ENCODE data around the gene RGL1. TPM values are rescaled to one million over a fixed set of nuclear protein-coding genes. Genes with fewer than 3 reads are reported as not detected.

RGL1 gene
- total RNA-seq, 4 donors from 2014 or later = 12.1 to 13.8 (median 13.0) TPM

DNA sequence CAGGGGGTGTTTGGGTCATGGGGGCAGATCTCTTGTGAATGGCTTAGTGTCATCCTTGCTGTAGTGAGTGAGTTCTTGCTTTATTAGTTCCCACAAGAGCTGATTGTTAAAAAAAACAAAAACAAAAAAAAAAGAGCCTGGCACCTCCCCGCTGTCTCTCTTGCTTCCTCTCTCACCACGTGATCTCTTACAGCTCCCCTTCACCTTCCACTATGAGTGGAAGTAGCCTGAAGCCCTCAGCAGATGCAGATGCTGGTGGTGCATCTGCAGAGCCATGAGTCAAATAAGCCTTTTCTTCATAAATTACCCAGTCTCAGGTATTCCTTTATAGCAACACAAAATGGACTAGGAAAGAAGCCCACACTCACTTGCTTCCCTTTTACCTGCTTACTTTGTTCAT, 17.2 kb upstream of the RGL1 start:
- Histone ChIP-seq H3K4me1 (no peaks in the 10 kb centered on the region), H3K36me3 (no peaks in the 10 kb centered on the region), H3K4me3 (no peak overlapping the region), H3K27me3 (no peaks in the 10 kb centered on the region), H3K9me3 (no peaks in the 10 kb centered on the region), H3K27ac (no peak overlapping the region)
- DNase-seq = no peak
- in situ Hi-C loops (cut with MboI; ENCODE audit: low pct_ligation_motif_present in 1 of 4, low pct_unique_long_range_greater_than_20kb in 1 of 4, low sequenced_read_pairs in 3 of 4) = no loop called here
- 59 to 77% methylated on average over 2 of the region's 2 CpGs for WGBS, 2 donors (ENCODE audit: low coverage in 1 of 2)
- intact Hi-C loops (cut with DNase I; ENCODE audit: low total_unique reads) = no loop called here
- TF ChIP-seq, protein P1, sequence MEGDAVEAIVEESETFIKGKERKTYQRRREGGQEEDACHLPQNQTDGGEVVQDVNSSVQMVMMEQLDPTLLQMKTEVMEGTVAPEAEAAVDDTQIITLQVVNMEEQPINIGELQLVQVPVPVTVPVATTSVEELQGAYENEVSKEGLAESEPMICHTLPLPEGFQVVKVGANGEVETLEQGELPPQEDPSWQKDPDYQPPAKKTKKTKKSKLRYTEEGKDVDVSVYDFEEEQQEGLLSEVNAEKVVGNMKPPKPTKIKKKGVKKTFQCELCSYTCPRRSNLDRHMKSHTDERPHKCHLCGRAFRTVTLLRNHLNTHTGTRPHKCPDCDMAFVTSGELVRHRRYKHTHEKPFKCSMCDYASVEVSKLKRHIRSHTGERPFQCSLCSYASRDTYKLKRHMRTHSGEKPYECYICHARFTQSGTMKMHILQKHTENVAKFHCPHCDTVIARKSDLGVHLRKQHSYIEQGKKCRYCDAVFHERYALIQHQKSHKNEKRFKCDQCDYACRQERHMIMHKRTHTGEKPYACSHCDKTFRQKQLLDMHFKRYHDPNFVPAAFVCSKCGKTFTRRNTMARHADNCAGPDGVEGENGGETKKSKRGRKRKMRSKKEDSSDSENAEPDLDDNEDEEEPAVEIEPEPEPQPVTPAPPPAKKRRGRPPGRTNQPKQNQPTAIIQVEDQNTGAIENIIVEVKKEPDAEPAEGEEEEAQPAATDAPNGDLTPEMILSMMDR (IDR thresholded peaks at IDR 0.05) = no peak
- TF ChIP-seq POLR2AphosphoS5 (IDR thresholded peaks at IDR 0.05) = no peak
- TF ChIP-seq POLR2A (IDR thresholded peaks at IDR 0.05) = no peak
- TF ChIP-seq EP300 (IDR thresholded peaks at IDR 0.05; ENCODE audit: low read depth) = no peak

DNA sequence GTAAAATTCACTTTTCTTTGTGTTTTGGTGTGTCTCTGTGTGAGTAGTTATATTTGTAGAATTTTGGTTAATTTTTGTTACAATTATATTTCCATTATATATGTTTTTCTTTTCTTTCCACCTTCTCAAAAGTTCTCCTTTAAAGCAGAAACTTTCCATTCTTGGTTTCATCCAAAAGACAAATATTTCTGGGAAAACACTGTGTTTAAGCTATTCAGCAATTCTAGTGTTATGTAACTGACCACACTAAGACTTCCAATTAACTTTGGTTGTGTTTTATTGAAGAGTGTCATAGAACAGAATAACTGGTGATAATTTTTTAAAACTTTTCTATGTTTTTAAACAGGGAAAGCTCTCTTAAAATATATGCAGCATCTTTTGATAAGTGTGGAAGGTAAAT, 13.6 kb upstream of the RGL1 start:
- DNase-seq = no peak
- Histone ChIP-seq H3K9me3 (no peaks in the 10 kb centered on the region), H3K36me3 (no peaks in the 10 kb centered on the region), H3K27me3 (no peaks in the 10 kb centered on the region), H3K4me1 (no peaks in the 10 kb centered on the region), H3K27ac (no peak overlapping the region), H3K4me3 (no peak overlapping the region)
- intact Hi-C loops (cut with DNase I; ENCODE audit: low total_unique reads) = no loop called here
- TF ChIP-seq, protein P1 (IDR thresholded peaks at IDR 0.05) = no peak
- TF ChIP-seq EP300 (IDR thresholded peaks at IDR 0.05; ENCODE audit: low read depth) = no peak
- TF ChIP-seq POLR2AphosphoS5 (IDR thresholded peaks at IDR 0.05) = no peak
- TF ChIP-seq POLR2A (IDR thresholded peaks at IDR 0.05) = no peak
- in situ Hi-C loops (cut with MboI; ENCODE audit: low pct_ligation_motif_present in 1 of 4, low pct_unique_long_range_greater_than_20kb in 1 of 4, low sequenced_read_pairs in 3 of 4) = no loop called here

DNA sequence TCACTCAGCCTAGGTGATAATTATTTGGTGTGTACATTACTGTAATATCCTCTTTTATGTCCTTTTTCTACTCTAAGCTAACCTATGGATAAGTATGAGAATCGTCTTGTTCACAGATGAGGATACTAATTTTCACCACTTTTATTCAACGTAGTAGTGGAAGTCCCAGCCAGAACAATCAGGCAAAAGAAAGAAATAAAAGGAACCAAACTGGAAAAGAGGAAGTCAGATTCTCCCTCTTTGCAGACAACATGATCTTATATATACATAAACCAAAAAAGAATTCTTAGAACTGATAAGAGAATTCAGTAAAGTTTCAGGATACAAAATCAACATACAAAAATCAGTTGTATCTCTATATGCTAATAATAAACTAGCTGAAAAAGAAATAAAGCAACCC, 12.6 kb upstream of the RGL1 start:
- DNase-seq = no peak
- in situ Hi-C loops (cut with MboI; ENCODE audit: low pct_ligation_motif_present in 1 of 4, low pct_unique_long_range_greater_than_20kb in 1 of 4, low sequenced_read_pairs in 3 of 4) (no loop called here), intact Hi-C loops (cut with DNase I; ENCODE audit: low total_unique reads) (no loop called here)
- TF ChIP-seq, protein P1 (IDR thresholded peaks at IDR 0.05) = no peak
- TF ChIP-seq POLR2AphosphoS5 (IDR thresholded peaks at IDR 0.05) (no peak), POLR2A (IDR thresholded peaks at IDR 0.05) (no peak), EP300 (IDR thresholded peaks at IDR 0.05; ENCODE audit: low read depth) (no peak)
- no peaks in the 10 kb centered on the region for H3K27me3 ChIP-seq
- 58 to 81% methylated on average over 2 of the region's 2 CpGs for WGBS, 2 donors (ENCODE audit: low coverage in 1 of 2)
- no peak overlapping the region for H3K4me3 ChIP-seq
- H3K36me3 ChIP-seq = no peaks in the 10 kb centered on the region
- H3K27ac ChIP-seq = no peak overlapping the region
- no peaks in the 10 kb centered on the region for H3K9me3 ChIP-seq
- H3K4me1 ChIP-seq = no peaks in the 10 kb centered on the region

DNA sequence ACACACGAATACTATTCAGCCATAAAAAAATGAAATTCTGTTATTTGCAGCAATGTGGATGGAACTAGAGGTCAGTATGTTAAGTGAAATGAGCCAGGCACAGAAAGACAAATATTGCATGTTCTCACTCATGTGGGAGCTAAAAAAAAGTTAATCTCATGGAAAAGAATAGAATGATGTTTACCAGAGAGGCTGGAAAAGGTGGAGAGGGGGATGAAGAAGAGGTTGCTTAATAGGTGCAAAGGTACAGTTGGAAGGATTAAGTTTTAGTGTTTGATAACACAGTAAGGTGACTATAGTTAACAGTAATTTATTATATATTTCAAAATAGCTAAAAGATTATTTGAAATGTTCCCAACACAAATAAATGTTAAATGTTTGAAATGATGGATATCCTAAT, 10.8 kb upstream of the RGL1 start:
- no peak overlapping the region for H3K4me3 ChIP-seq
- TF ChIP-seq POLR2A (IDR thresholded peaks at IDR 0.05) = no peak
- TF ChIP-seq, protein P1 (IDR thresholded peaks at IDR 0.05) = no peak
- no peak for TF ChIP-seq EP300 (IDR thresholded peaks at IDR 0.05; ENCODE audit: low read depth)
- no peak for TF ChIP-seq POLR2AphosphoS5 (IDR thresholded peaks at IDR 0.05)
- no peak for DNase-seq
- H3K36me3 ChIP-seq = no peaks in the 10 kb centered on the region
- no peak overlapping the region for H3K27ac ChIP-seq
- H3K9me3 ChIP-seq = no peaks in the 10 kb centered on the region
- no peaks in the 10 kb centered on the region for H3K27me3 ChIP-seq
- in situ Hi-C loops (cut with MboI; ENCODE audit: low pct_ligation_motif_present in 1 of 4, low pct_unique_long_range_greater_than_20kb in 1 of 4, low sequenced_read_pairs in 3 of 4) (no loop called here), intact Hi-C loops (cut with DNase I; ENCODE audit: low total_unique reads) (no loop called here)
- H3K4me1 ChIP-seq = no peaks in the 10 kb centered on the region
- WGBS, 2 donors (ENCODE audit: low coverage in 1 of 2) = 56 to 67% methylated on average over 1 of the region's 1 CpG
